GM18858 (cell line): ENCODE results near the gene ERFL.

Source experiments
- ATAC-seq: cut with Tn5 transposase; IDR thresholded peaks from one replicate; pipeline ENCODE4 v1.9.1; 2021; ENCODE audit not compliant: unreplicated experiment

ERFL gene

DNA sequence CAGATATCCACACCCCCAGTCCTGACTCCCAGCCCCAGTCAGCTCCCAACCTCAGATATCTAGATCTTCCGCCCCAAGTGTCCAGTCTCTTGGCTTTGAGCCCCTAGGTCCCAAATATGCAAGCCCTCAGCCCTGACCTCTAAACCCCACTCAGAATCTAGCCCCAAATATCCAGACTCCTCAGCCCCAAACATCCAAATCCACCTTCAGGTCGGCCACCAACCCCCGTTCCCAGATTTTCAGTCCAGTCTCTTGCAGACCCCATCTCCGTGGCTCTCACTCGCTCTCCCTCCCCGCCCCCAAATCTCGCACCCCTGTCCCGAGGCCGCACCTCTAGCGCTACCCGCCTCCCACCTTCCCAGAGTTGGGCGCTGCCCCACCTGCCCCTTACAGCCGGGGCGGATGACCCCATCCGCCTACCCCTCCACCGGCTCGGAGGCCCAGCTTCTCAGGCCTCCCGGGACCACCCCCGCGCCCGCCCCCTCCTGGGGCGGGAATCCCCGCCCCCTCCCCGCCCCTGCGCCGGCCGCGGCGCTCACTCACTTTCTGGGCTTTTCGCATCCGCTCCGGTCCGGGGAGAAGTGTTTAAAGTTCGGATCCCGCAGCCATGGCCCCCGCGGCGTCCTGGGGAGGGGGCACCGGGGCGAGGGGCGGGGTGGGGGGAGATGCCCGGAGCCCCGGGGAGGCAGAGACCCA, 604 bp downstream of the ERFL start:
- no peak for ATAC-seq

DNA sequence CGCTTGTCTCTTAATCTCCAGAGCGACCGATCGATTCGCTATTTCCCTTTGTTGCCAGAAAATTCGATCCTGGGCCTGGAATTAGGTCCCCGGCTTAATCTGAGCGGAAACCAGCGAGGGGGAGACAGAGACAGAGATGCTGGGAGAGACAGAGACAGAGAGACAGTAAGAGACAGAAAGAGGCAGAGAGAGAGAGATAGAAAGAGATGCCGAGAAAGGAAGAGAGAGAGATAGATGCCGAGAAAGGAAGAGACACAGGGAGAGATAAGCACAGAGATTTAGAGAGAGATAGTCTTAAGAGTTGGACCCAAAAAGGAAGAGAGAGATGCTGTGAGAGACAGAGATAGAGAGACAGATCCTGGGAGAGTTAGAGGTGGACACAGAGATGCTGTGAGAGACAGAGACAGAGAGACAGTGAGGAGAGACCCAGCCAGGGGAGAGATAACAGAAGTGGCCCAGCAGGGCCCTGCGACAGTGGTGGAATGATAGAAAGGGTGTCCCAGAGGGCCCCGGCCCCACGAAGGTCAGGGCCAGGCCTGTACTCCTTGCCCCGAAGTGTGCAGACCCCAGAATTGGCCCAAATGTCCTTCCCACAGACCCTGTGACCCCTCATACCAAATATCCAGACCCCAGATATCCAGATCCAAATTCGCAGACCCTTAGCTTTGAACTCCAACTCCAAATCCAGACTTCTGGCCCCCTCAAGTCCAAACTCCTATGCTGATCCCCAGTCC, 1.3 kb downstream of the ERFL start:
- no peak for ATAC-seq

DNA sequence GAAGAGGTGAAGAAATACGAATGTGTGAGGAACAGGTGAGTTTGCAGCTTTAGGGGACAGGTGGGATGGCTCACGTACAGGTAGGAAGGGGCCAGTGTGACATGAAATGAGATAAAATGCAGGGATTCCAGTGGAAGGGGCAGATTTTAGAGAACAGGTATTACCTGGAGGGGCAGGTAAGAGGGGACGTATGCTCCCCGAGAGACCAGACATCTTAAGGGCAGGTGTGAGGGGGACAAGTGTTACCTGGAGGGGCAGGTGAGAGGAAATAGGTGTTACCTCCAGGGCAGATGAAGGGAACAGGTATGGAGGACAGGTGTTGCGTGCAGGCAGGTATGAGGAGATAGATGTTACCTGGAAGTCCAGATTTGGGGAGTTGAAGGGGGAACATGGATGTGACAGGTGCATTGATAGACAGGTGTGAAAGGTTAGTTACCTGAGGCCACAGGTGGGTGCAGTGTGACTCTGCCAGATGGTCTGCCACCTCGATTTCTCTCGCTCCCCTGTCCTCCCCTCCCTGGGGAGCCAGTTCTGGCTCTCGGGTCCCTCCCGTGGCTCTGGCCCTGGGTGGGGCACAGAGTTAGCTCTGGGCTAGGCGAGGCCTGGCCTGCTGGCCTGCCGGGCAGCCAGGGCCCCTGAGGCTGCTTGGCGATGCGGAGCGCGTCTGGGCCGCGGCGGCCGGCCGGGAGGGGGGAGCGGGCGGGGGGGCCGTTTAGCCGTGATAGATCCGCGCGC, 2.1 kb downstream of the ERFL start:
- ATAC-seq = no peak

GRCh38 chr19:41925208-41926003, 2.8 kb downstream of the ERFL start:
- no peak for ATAC-seq

GRCh38 chr19:41924151-41925145, 3.8 kb downstream of the ERFL start:
- ATAC-seq = no peak

DNA sequence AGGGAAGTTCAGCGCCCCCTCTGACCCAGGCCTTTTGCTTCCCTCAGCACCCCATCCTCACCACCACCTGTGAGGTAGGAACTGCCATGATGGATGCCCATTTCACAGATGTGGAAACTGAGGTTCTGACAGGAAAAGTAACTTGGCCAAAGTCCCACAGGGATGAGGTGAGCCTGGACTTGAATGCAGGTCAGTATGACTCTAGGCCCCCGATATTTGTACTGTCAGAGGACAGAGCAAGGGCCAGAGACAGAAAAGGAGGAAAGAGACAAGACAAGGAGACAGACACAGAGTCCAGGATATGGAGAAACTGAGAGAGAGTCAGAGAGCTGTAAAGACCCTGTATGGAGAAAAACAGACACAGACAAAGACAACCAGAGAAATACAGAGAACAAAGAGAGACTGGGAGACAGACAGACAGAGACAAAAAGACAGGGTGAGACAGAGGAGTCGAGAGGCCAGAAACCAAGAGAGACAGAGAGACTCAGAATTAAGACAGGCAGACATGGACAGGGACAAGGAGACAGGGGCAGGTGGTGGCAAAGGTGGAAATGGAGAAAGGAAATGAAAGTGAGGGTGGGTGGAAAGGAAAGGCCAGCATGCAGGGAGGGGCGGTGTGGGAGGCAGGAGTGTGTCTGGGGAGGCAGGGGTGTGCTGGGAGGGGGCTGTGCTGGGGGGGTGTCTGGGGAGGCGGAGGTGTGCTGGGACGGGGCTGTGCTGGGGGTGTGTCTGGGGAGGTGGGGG, 5.0 kb downstream of the ERFL start:
- ATAC-seq = no peak

DNA sequence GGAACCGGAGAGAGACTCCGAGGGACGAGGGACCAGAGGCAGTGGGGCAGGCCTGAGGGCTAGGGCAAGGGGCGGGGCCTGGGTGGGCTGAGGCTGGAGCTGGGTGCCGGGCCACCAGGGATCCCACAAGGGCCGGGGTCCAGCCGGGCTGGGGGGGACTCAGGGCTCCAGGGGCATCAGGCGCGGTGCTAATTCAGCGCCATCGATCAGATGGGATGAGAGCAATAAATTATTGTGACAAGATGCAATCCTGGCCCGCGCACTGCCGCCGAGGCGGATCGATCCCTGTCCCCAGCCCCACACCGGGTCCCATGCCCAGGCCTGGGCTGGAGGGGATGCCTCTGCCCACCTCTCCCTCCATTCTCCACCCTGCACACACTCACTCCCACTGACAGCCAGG, 5.7 kb downstream of the ERFL start:
- no peak for ATAC-seq

DNA sequence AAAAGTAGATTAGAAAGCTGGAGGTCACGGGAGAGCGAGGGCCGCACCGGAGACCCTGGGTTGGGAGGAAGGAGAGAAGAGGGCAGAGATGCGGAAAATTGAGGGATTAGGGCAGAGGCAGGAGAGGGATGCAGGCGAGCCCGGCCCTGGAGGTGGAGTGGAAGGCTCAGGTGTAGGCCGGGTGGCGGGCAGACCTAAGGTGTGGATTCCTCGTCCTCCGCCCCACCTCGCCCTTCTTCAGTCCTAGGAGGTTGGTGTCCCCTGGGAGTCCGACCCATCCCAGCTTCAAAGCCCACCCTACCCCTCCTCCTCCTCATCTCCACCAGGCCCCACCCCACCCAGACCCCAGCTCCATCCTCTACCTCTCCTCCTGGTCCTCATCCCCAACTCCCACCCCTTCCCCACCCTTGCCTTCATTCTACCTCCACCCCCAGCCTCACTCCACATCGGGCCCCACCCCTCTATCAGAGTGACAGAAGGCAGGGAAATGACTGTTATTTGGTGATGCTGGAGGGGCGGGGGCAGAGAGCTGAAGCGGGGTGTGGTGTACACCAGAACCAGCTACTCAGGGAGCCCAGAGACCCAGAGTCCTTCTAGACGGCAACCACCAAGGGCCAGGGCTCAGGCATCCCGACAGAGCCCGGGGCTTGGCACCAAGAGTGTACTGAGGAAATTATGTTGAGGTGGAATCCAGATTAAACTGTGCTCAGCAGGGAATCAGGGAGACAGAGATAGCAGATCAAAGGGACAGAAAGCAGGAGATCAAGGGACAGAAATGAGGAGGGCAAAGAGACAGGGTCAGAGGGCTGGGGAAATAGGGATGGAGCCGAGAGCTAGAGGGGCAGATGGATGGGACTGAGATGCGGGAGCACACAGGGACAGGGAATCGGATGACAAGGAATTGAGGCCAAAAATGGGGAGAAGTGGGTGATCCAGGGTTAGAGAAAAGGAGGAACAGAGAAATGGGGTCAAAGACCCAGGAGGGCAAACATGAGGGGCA, 6.4 kb downstream of the ERFL start:
- no peak for ATAC-seq

DNA sequence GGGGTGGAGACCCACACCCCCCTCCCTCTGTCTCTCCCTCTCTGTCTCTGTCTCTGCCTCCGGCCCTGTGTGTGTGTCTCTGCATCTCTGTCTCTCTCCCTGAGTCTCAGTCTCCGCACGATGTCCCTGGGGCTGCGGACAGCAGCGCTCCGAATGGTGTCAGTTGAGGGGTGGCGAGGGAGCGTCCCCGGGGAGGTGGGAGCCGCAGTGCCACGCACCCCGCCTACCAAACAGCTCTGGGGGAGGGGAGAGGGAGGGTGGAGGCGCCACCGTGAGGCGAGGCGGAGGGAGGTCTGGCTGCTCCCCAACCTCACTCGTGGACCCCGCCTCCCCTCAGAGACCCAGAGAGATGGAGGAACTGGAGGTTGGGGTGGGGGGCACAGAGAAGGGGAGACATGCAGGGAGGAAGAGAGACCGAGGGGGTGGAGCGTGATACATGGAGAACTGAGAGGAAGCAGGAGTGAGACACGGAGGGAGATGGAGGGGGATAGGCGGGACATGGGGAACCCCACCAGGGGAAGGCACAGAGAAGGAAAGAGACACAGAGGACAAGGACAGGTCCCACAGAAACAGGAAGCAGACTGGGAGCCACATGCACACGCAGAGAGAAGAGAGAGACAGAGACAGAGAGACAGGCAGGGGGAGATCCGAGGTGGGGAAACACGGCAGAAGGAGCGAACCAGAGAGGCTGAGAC, 7.2 kb downstream of the ERFL start:
- no peak for ATAC-seq

DNA sequence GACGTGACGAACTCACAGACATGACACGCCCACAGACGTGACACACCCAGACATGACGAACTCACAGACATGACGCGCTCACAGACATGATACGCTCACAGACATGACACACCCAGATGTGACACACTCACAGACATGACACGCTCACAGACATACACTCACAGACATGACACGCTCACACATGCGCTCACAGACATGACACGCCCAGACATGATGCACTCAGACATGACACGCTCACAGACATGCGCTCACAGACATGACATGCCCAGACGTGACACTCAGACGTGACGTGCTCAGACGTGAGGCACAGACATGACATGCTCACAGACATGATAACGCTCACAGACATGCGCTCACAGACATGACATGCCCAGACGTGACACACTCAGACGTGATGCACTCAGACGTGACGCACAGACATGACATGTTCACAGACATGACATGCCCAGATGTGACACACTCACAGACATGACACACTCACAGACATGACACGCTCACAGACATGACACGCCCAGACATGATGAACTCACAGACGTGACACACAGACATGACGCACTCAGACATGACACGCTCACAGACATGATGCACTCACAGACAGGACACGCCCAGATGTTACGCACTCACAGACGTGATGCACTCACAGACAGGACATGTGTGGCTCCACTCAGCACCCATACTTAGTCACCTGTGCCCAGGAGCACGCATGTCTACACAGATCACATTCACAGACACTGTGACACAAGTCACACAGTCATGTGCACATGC, 8.1 kb downstream of the ERFL start:
- ATAC-seq = no peak

DNA sequence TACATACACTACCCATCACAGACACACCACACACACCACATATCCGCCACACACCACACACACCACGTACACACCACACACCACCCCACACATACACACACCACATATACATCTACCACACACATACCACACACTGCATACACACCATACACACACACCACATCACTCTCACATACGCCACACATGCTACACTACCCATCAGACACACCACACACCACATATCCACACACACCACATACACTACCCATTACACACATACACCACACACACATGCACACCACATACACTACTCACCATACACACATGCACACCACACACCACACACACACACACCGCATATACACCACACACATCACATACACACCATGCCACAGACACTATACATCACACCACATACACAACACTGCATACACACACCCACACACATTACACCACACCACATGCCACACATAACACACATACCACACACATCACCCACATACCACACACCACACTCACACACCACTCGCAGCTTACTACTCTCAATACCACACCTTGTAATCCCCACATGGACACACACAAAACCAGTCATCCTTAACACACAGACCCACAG, 9.5 kb downstream of the ERFL start:
- no peak for ATAC-seq

GRCh38 chr19:41918095-41918494, 10.2 kb downstream of the ERFL start:
- no peak for ATAC-seq

- no peak for ATAC-seq
Observed at GRCh38 chr19:41917676-41918075, 10.6 kb downstream of the ERFL start.

DNA sequence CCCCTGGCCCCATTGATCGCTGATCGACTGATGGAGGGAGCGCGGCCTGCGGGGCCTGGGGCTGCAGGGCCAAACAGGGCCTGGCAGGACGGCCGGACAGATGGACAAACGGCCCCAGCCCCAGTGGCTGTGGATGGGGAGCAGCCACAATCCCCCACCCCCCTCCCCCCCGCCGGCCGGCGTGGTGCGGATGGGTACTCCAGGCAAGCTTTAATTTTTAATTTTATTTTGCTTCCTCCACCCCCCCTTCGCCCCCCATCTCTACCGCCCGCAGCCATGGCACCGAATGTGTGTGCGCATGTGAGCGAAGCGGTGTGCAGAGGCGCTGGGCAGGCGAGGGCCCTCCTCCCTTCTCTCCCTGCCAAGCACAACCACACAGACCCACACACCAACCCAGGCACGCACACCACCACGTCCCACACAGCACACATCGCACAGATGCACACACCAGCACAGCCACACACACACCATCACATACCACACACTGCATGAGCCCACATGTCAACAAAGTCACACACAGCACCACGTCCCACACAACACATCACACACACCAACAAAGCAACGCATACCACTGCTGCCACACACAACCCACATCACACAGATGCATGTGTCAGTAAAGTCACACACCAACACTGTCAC, 12.4 kb downstream of the ERFL start:
- ATAC-seq = no peak

GRCh38 chr19:41915021-41915775, 13.1 kb downstream of the ERFL start:
- ATAC-seq = no peak
